Activated CD8-positive, alpha-beta T cell treated with anti-CD3 and anti-CD28 coated beads for 36 hours (primary cell): ENCODE measurements around the gene RPRD2. TPM values are rescaled to one million over a fixed set of nuclear protein-coding genes. Genes with fewer than 3 reads are reported as not detected.

ENCODE experiments used
- ATAC-seq: fragments of 200-7000 bp; cut with Tn5 transposase; one replicate; pipeline ENCODE4 v1.10.0; 2021; ENCODE audit warnings: mild to moderate bottlenecking, moderate library complexity
- CTCF ChIA-PET: fragments of 350-600 bp; sonication (Branson Sonifier 250); formaldehyde crosslinking; loops from one replicate; lab custom pipeline; 2021; ENCODE audit warnings: antibody characterized with exemption; lab: Charles Lee
- POLR2A ChIA-PET: fragments of 350-600 bp; sonication (Branson Sonifier 250); formaldehyde crosslinking; loops from one replicate; lab custom pipeline; 2021; ENCODE audit warnings: antibody characterized with exemption; lab: Charles Lee
- DNase-seq: peaks from one replicate; pipeline ENCODE4 v3.0.0-alpha.2; 2020
- H3K27ac Mint-ChIP-seq: one replicate; pipeline ENCODE4 v1.8.0; 2021; ENCODE audit warnings: mild to moderate bottlenecking, mixed read lengths
- H3K27me3 Mint-ChIP-seq: one replicate; pipeline ENCODE4 v1.8.0; 2021; ENCODE audit warnings: mixed read lengths
- H3K36me3 Mint-ChIP-seq: one replicate; pipeline ENCODE4 v1.8.0; 2021; ENCODE audit warnings: low read depth, mixed read lengths
- H3K4me1 Mint-ChIP-seq: one replicate; pipeline ENCODE4 v1.8.0; 2021; ENCODE audit warnings: low read depth, mixed read lengths
- H3K4me3 Mint-ChIP-seq: one replicate; pipeline ENCODE4 v1.8.0; 2021; ENCODE audit warnings: mild to moderate bottlenecking, moderate library complexity, mixed read lengths
- H3K9me3 Mint-ChIP-seq: one replicate; pipeline ENCODE4 v1.8.0; 2021; ENCODE audit warnings: mixed read lengths
- intact Hi-C: fragments of 100-400 bp; cut with micrococcal nuclease; formaldehyde crosslinking; loops from one replicate; pipeline ENCODE4 v1.10.0; 2022
- total RNA-seq, 2 experiments: library from RNA; stranded (reverse); gene quantifications; one replicate each; pipeline ENCODE4 v1.2.3, GENCODE V29; 2021
- TF ChIP-seq, protein P1 (sequence below): fragments of 200-600 bp; IDR thresholded peaks from one replicate; pipeline ENCODE4 v1.8.0; 2022; ENCODE audit warnings: antibody characterized with exemption, mild to moderate bottlenecking

RPRD2 gene
- total RNA-seq, 2 experiments from 2014 or later, result 17.6 to 19.4 TPM

DNA sequence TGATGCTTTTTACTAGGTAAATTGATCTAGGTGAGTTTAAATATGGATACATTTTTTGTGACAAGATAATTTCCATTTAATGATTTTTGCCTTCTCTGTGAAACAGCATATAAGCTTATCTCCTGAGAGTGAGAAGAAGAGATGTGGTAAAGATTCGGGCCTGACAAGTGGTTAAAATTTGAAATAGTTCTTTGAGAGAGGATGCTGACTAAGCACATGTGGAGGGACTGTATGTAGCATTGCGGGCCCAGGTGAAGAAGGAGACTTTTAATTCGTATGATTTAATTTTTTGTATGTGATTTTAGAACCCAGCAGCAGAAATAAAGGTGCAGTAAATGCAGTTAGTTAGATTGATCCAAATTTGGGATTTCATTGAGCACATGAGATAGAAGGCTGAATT is 51.9 kb downstream of the RPRD2 start:
- Mint-ChIP-seq H3K27ac (no peak overlapping the region), H3K4me3 (no peak overlapping the region), H3K36me3 (peaks cover 20% of the 10 kb centered on the region), H3K4me1 (peaks cover 34% of the 10 kb centered on the region), H3K9me3 (no peaks in the 10 kb centered on the region), H3K27me3 (no peaks in the 10 kb centered on the region)
- ATAC-seq (no peak), DNase-seq (no peak)
- ChIA-PET POLR2A (no interaction called here), CTCF (interaction anchor here (1.3 kb wide), 1 partner anchor 160 kb away, joined by 4 read pairs; no protein-coding TSS in a partner anchor)
- TF ChIP-seq, protein P1, sequence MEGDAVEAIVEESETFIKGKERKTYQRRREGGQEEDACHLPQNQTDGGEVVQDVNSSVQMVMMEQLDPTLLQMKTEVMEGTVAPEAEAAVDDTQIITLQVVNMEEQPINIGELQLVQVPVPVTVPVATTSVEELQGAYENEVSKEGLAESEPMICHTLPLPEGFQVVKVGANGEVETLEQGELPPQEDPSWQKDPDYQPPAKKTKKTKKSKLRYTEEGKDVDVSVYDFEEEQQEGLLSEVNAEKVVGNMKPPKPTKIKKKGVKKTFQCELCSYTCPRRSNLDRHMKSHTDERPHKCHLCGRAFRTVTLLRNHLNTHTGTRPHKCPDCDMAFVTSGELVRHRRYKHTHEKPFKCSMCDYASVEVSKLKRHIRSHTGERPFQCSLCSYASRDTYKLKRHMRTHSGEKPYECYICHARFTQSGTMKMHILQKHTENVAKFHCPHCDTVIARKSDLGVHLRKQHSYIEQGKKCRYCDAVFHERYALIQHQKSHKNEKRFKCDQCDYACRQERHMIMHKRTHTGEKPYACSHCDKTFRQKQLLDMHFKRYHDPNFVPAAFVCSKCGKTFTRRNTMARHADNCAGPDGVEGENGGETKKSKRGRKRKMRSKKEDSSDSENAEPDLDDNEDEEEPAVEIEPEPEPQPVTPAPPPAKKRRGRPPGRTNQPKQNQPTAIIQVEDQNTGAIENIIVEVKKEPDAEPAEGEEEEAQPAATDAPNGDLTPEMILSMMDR, result no peak
- intact Hi-C loops, result no loop called here

GRCh38 chr1:150420560-150421265 is 56.8 kb downstream of the RPRD2 start:
- TF ChIP-seq, protein P1, result no peak
- no peaks in the 10 kb centered on the region for H3K27me3 Mint-ChIP-seq
- ChIA-PET POLR2A (interaction anchor here (0.5 kb wide), 1 partner anchor 59 kb away, joined by 3 read pairs; no protein-coding TSS in a partner anchor), CTCF (interaction anchor here (1.2 kb wide), 1 partner anchor 33 kb away, joined by 4 read pairs; no protein-coding TSS in a partner anchor)
- ATAC-seq (no peak), DNase-seq (no peak)
- peaks cover 21% of the 10 kb centered on the region for H3K4me1 Mint-ChIP-seq
- H3K36me3 Mint-ChIP-seq, result peaks cover 20% of the 10 kb centered on the region
- no peak overlapping the region for H3K27ac Mint-ChIP-seq
- intact Hi-C loops, result no loop called here
- no peak overlapping the region for H3K4me3 Mint-ChIP-seq
- H3K9me3 Mint-ChIP-seq, result no peaks in the 10 kb centered on the region

GRCh38 chr1:150422541-150422940 is 58.6 kb downstream of the RPRD2 start:
- Mint-ChIP-seq H3K4me3 (no peak overlapping the region), H3K9me3 (no peaks in the 10 kb centered on the region), H3K36me3 (peaks cover 15% of the 10 kb centered on the region), H3K27ac (no peak overlapping the region), H3K4me1 (peaks cover 7% of the 10 kb centered on the region), H3K27me3 (no peaks in the 10 kb centered on the region)
- TF ChIP-seq, protein P1, result no peak
- ChIA-PET POLR2A (no interaction called here), CTCF (no interaction called here)
- ATAC-seq (no peak), DNase-seq (no peak)
- intact Hi-C loops, result no loop called here

DNA sequence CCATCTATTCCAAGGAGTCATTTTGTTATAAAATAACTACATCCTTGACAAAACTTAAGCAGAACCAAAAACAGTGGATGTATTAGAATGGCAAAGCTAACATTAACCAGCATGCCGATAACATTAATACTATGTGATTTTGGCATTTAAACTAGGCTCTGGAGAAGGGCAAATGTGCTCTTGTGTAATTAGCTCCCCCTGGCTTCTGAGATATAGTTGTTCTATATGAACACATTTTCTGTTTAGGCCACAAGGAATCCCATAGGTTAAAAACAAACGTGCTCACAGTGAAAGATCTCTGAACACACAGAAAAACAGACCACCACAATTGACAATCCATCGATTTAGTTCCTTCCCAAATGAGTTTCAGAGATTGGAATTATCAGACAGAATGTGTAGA is 65.9 kb downstream of the RPRD2 start:
- ChIA-PET CTCF (interaction anchor here (1.3 to 1.4 kb wide), 3 partner anchors 16 to 173 kb away, joined by 3 to 5 read pairs (median 3); no protein-coding TSS in a partner anchor), POLR2A (no interaction called here)
- no peak for DNase-seq
- ATAC-seq, result peak; percentile 47
- Mint-ChIP-seq H3K36me3 (peaks cover 5% of the 10 kb centered on the region), H3K9me3 (no peaks in the 10 kb centered on the region), H3K4me1 (peaks cover 10% of the 10 kb centered on the region), H3K4me3 (no peak overlapping the region), H3K27me3 (no peaks in the 10 kb centered on the region), H3K27ac (no peak overlapping the region)
- intact Hi-C loops, result loop anchor here (10.0 kb wide), 1 partner anchor 65 kb away; the partner anchor contains the start of gene RPRD2
- TF ChIP-seq, protein P1, result peak; percentile 45

- intact Hi-C loops, result no loop called here
- TF ChIP-seq, protein P1, result no peak
- no peak for DNase-seq
- Mint-ChIP-seq H3K4me3 (no peak overlapping the region), H3K27ac (no peak overlapping the region), H3K4me1 (peaks cover 7% of the 10 kb centered on the region), H3K36me3 (peaks cover 8% of the 10 kb centered on the region), H3K9me3 (no peaks in the 10 kb centered on the region), H3K27me3 (no peaks in the 10 kb centered on the region)
- ChIA-PET CTCF (interaction anchor here (0.6 to 2.1 kb wide), 4 partner anchors 92 to 185 kb away, joined by 3 to 5 read pairs (median 3); no protein-coding TSS in a partner anchor), POLR2A (no interaction called here)
- ATAC-seq, result no peak
These were observed 77.2 kb downstream of the RPRD2 start for GRCh38 chr1:150441121-150441520.
